Endometrial microvascular endothelial cells (primary cell): ENCODE data around the gene WFDC8. TPM values are rescaled to one million over a fixed set of nuclear protein-coding genes. Genes with fewer than 3 reads are reported as not detected.

Source experiments
- in situ Hi-C: cut with HindIII; loops from 2 replicates; pipeline ENCODE4 v1.10.0; 2017; ENCODE audit warnings: low sequenced_read_pairs, low pct_unique_long_range_greater_than_20kb; ENCODE audit errors: inconsistent ontology term
- total RNA-seq: library from RNA; depleted of rRNA; stranded (reverse); fragments of >200 nt; gene quantifications from one replicate; pipeline ENCODE4 v1.2.3, GENCODE V29; 2015; ENCODE audit errors: inconsistent ontology term

The WFDC8 gene
- total RNA-seq, 1 donor from 2014 or later = not detected

GRCh38 chr20:45506398-45506797 is 72.7 kb downstream of the WFDC8 start:
- in situ Hi-C loops = no loop called here

- in situ Hi-C loops = no loop called here
Observed at GRCh38 chr20:45503403-45503802, 75.7 kb downstream of the WFDC8 start.

- in situ Hi-C loops = no loop called here
Observed at GRCh38 chr20:45502561-45502960, 76.5 kb downstream of the WFDC8 start.

Other genes starting within 250 kb of the WFDC8 start
- gene SDC4, start 230.9 kb downstream of the WFDC8 start, total RNA-seq = 43.6 TPM
- 35.1 TPM for gene SYS1, start 216.1 kb downstream of the WFDC8 start, total RNA-seq
- gene TP53TG5, start 201.0 kb downstream of the WFDC8 start, total RNA-seq = not detected
- 13.8 TPM for gene DBNDD2, start 171.0 kb downstream of the WFDC8 start, total RNA-seq
- 84.6 TPM for gene PIGT, start 163.1 kb downstream of the WFDC8 start, total RNA-seq
- gene WFDC2, start 109.5 kb downstream of the WFDC8 start, total RNA-seq = not detected
- gene SPINT3, start 63.7 kb downstream of the WFDC8 start, total RNA-seq = not detected
- gene WFDC6, start 39.8 kb downstream of the WFDC8 start, total RNA-seq = not detected
- not detected for gene EPPIN, start 31.9 kb downstream of the WFDC8 start, total RNA-seq
- not detected for gene WFDC10A, start 50.5 kb upstream of the WFDC8 start, total RNA-seq
- gene WFDC9, start 52.0 kb upstream of the WFDC8 start, total RNA-seq = not detected
- not detected for gene WFDC11, start 91.0 kb upstream of the WFDC8 start, total RNA-seq
- gene WFDC13, start 122.8 kb upstream of the WFDC8 start, total RNA-seq = not detected
- gene WFDC10B, start 125.7 kb upstream of the WFDC8 start, total RNA-seq = not detected
- gene SPINT4, start 143.1 kb upstream of the WFDC8 start, total RNA-seq = not detected
- 2.7 TPM for gene WFDC3, start 212.6 kb upstream of the WFDC8 start, total RNA-seq
- 33.9 TPM for gene DNTTIP1, start 212.7 kb upstream of the WFDC8 start, total RNA-seq
- 110 TPM for gene UBE2C, start 233.4 kb upstream of the WFDC8 start, total RNA-seq
- not detected for gene TNNC2, start 248.0 kb upstream of the WFDC8 start, total RNA-seq